BLaER1 (cell line): Measurements from ENCODE around the gene CCDC154.
A peak's percentile ranks its signal among the peaks of the same experiment; 100 is the strongest.

Source experiments
- H3K27ac ChIP-seq: shearing (Covaris generic); formaldehyde crosslinking; 2 replicates; pipeline ENCODE4 v1.8.1; 2022
- H3K27me3 ChIP-seq: shearing (Covaris generic); formaldehyde crosslinking; 2 replicates; pipeline ENCODE4 v1.8.1; 2022
- H3K36me3 ChIP-seq: shearing (Covaris generic); formaldehyde crosslinking; 2 replicates; pipeline ENCODE4 v1.8.1; 2022
- H3K4me1 ChIP-seq: shearing (Covaris generic); formaldehyde crosslinking; 2 replicates; pipeline ENCODE4 v1.8.1; 2022
- H3K4me2 ChIP-seq: shearing (Covaris generic); formaldehyde crosslinking; 2 replicates; pipeline ENCODE4 v1.8.1; 2022
- H3K4me3 ChIP-seq: shearing (Covaris generic); formaldehyde crosslinking; 2 replicates; pipeline ENCODE4 v1.8.1; 2022
- H3K9ac ChIP-seq: shearing (Covaris generic); formaldehyde crosslinking; 2 replicates; pipeline ENCODE4 v1.8.1; 2022
- H3K9me3 ChIP-seq: shearing (Covaris generic); formaldehyde crosslinking; 2 replicates; pipeline ENCODE4 v1.8.1; 2022
- H4K20me1 ChIP-seq: shearing (Covaris generic); formaldehyde crosslinking; 2 replicates; pipeline ENCODE4 v1.8.1; 2022
- Cebpa-rat ChIP-seq: shearing (Covaris generic); IDR thresholded peaks from 2 replicates; pipeline ENCODE4 v1.8.1; 2022

The CCDC154 gene

GRCh38 chr16:1465567-1465915 is 21.2 kb upstream of the CCDC154 start:
- Histone ChIP-seq H3K9me3 (no peaks in the 10 kb centered on the region), H3K36me3 (peaks cover 67% of the 10 kb centered on the region), H3K9ac (no peak overlapping the region), H3K27ac (peak overlapping the region; percentile 99), H3K4me1 (peaks cover 59% of the 10 kb centered on the region), H3K4me2 (no peak overlapping the region), H3K27me3 (no peaks in the 10 kb centered on the region), H4K20me1 (peaks cover 59% of the 10 kb centered on the region), H3K4me3 (no peak overlapping the region)
- TF ChIP-seq Cebpa-rat, result no peak

- peaks cover 72% of the 10 kb centered on the region for H3K36me3 ChIP-seq
- H4K20me1 ChIP-seq, result peaks cover 64% of the 10 kb centered on the region
- H3K4me2 ChIP-seq, result no peak overlapping the region
- no peak overlapping the region for H3K4me3 ChIP-seq
- 0 out of 2 replicates have a peak overlapping the region, but pooled peaks have one; percentile 29 for H3K9ac ChIP-seq
- no peak for TF ChIP-seq Cebpa-rat
- H3K9me3 ChIP-seq, result no peaks in the 10 kb centered on the region
- H3K27me3 ChIP-seq, result no peaks in the 10 kb centered on the region
- H3K27ac ChIP-seq, result peak overlapping the region; percentile 99
- peaks cover 59% of the 10 kb centered on the region for H3K4me1 ChIP-seq
These were observed 20.7 kb upstream of the CCDC154 start for GRCh38 chr16:1464894-1465566.

DNA sequence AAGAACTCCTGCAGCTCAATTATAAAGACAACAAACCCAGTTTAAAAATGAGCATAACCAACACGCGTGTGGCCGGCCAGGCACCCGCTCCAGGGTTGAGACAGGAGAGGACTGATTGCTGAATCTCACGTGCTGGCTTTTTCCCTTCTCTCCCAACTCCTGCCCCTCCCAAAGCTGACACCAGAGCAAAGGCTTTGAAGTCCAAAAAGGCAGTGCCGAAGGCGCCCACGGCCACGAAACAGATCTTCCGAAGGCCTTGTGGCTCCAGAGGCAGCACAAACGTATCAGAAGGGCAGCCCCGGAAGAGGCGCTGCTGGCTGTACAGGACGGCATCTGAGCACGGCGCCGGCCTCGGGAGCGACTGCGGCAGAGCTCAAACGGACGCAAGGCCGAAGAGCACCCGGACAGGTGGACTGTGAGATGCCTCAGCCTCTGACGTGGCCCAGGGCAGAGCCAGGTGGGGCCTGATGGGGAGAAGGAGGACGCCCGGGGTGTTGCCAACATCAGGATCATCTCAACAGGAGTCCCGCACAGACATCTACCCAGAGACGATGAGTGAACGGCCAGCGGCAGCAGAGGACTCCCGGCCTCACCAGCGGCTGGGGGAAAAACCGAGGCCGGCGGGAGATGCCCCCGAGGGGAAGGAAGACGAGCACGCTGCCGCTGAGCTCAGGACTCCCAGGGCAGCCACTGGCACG is 20.0 kb upstream of the CCDC154 start:
- H3K36me3 ChIP-seq, result peaks cover 76% of the 10 kb centered on the region
- H3K27me3 ChIP-seq, result no peaks in the 10 kb centered on the region
- peaks cover 62% of the 10 kb centered on the region for H3K4me1 ChIP-seq
- peak overlapping the region; percentile 99 for H3K27ac ChIP-seq
- H4K20me1 ChIP-seq, result peaks cover 69% of the 10 kb centered on the region
- H3K4me3 ChIP-seq, result no peak overlapping the region
- H3K9me3 ChIP-seq, result no peaks in the 10 kb centered on the region
- no peak overlapping the region for H3K4me2 ChIP-seq
- no peak for TF ChIP-seq Cebpa-rat
- peak overlapping the region; percentile 29; the same call in 1 of the 2 replicates for H3K9ac ChIP-seq

GRCh38 chr16:1461146-1461545 is 16.8 kb upstream of the CCDC154 start:
- no peak overlapping the region for H3K4me3 ChIP-seq
- 0 out of 2 replicates have a peak overlapping the region, but pooled peaks have one; percentile 84 for H3K27ac ChIP-seq
- peaks cover 90% of the 10 kb centered on the region for H3K36me3 ChIP-seq
- peaks cover 96% of the 10 kb centered on the region for H4K20me1 ChIP-seq
- H3K9ac ChIP-seq, result no peak overlapping the region
- no peaks in the 10 kb centered on the region for H3K27me3 ChIP-seq
- H3K4me2 ChIP-seq, result 0 out of 2 replicates have a peak overlapping the region, but pooled peaks have one; percentile 93
- no peak for TF ChIP-seq Cebpa-rat
- H3K4me1 ChIP-seq, result peaks cover 62% of the 10 kb centered on the region
- no peaks in the 10 kb centered on the region for H3K9me3 ChIP-seq

DNA sequence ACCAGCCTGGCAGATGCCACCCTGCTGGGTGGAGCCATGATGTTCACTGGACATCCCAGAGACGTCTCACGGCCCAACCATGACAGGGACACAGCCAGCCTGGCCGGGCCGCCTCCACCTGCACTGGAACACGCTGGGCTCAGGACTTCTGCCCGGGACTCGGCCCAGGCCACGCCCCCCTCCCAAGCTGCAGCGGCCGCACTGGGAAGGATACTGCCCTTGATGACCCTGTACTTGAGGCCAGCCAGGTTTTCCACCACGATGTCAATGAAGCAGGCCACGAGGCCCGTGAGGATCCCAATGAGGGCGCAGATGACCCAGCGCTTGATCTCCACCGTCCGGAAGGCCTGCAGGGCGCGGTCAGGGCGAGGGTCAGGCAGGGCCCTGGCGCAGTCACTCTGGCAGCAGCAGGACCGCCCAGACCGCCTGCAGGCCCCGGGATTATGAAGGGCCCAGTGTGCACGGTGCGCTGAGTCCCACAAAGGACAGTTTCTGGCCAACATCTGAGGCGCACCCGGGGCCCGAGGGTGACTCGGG is 16.3 kb upstream of the CCDC154 start:
- H3K9ac ChIP-seq, result no peak overlapping the region
- H3K27me3 ChIP-seq, result no peaks in the 10 kb centered on the region
- H3K36me3 ChIP-seq, result peaks cover 90% of the 10 kb centered on the region
- no peaks in the 10 kb centered on the region for H3K9me3 ChIP-seq
- H3K4me1 ChIP-seq, result peaks cover 62% of the 10 kb centered on the region
- H3K4me2 ChIP-seq, result peak overlapping the region; percentile 93
- TF ChIP-seq Cebpa-rat, result no peak
- no peak overlapping the region for H3K4me3 ChIP-seq
- peaks cover 96% of the 10 kb centered on the region for H4K20me1 ChIP-seq
- peak overlapping the region; percentile 84 for H3K27ac ChIP-seq

DNA sequence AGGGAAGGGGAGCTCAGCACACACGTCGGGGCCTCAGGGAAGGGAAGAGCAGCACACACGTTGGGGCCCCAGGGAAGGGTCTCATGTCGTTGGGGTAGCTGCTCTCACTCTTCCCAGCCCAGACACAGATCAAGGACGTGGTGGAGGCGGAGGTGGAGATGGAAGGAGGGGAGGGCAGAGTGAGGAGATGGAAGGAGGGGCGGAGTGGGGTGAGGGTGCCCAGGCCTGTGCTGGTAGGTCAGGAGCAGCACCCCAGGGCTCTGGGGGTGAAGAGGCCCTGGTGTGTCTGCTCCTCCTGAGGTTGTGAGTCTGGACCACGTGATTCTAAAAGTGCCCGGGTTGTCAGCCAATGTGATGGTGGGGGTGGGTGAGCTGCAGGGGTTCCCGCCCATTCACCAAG is 15.6 kb upstream of the CCDC154 start:
- H3K4me2 ChIP-seq, result peak overlapping the region; percentile 93

GRCh38 chr16:1458977-1459341 is 14.6 kb upstream of the CCDC154 start:
- Histone ChIP-seq H4K20me1 (peaks cover 80% of the 10 kb centered on the region), H3K36me3 (peaks cover 90% of the 10 kb centered on the region)
- TF ChIP-seq Cebpa-rat, result no peak

More for the DNA sequence above, 15.6 kb upstream of the CCDC154 start:
- Histone ChIP-seq H3K36me3 (peaks cover 90% of the 10 kb centered on the region), H3K27me3 (no peaks in the 10 kb centered on the region), H3K4me3 (no peak overlapping the region), H4K20me1 (peaks cover 89% of the 10 kb centered on the region), H3K9me3 (no peaks in the 10 kb centered on the region), H3K9ac (peak overlapping the region; percentile 70), H3K4me1 (peaks cover 65% of the 10 kb centered on the region), H3K27ac (peak overlapping the region; percentile 84)
- TF ChIP-seq Cebpa-rat, result no peak

DNA sequence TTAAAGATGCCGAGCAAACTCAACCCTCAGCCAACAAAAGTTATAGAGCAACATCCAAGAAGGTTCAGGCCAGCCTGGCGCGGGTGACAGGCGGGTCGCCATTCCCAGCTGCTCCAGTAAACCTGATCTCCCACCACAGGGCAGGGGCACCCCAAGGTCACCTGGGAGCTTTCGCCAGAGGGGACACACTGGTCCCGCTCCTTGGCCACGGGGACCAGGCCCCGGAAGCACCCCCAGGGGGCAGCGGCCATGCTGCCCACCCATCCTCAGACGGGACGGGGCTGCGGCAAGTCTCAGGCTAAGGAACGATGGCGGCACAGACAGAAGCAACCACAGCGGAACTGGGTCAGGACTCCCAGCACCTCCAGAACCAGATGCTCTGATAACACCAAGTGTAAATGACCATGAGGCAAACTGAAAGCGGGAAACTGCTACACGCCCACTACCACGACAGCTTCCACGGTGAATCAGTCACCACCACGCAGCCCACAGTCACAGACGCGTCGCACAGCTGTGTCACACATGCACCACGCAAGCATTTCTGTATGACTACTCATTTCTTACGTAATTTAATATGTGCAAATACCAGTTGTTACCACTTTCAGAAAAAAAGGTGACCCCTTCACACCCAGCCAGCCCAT is 14.1 kb upstream of the CCDC154 start:
- Histone ChIP-seq H3K4me1 (peaks cover 80% of the 10 kb centered on the region), H3K27me3 (no peaks in the 10 kb centered on the region), H3K36me3 (peaks cover 90% of the 10 kb centered on the region), H4K20me1 (peaks cover 76% of the 10 kb centered on the region), H3K9ac (peak overlapping the region; percentile 70), H3K9me3 (no peaks in the 10 kb centered on the region), H3K4me2 (peak overlapping the region; percentile 93), H3K4me3 (no peak overlapping the region), H3K27ac (peak overlapping the region; percentile 84)
- TF ChIP-seq Cebpa-rat, result no peak

More at GRCh38 chr16:1458977-1459341, 14.6 kb upstream of the CCDC154 start:
- H3K27me3 ChIP-seq, result no peaks in the 10 kb centered on the region
- H3K4me1 ChIP-seq, result peaks cover 75% of the 10 kb centered on the region
- H3K4me2 ChIP-seq, result peak overlapping the region; percentile 93
- peak overlapping the region; percentile 70 for H3K9ac ChIP-seq
- peak overlapping the region; percentile 84 for H3K27ac ChIP-seq
- no peaks in the 10 kb centered on the region for H3K9me3 ChIP-seq
- H3K4me3 ChIP-seq, result no peak overlapping the region

DNA sequence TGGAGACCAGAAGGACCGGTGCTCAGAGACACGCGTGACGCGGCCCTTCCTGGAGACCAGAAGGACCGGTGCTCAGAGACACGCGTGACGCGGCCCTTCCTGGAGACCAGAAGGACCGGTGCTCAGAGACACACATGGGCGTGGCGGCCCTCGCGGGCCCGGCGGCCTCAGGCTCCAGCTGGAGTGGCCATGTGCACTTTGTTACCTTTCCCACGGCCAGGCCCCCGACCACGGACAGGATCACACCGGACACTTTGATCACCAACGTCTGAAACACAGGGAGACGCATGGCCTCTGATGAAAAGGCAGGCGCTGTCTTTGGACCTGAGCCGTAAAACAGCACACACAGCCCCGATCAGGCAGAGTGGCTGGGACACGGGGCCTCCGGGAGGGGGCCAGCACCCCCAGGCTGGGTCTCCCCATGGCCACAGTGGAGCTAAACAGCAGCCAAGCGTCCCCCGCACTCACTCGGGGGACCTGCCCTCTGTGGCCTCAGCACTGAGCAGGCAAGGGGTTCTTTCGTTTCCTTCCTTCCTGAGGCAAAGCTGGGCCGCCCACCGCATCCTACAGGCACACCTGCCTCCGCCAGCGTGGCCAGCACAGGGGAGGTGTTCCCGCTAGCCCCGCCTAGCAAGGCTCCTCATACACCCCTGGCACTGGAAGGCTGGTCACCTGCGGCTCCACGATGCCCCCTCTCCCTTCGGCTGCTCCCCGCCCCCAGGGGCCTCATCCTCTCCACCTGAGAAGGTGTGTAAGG is 13.3 kb upstream of the CCDC154 start:
- Histone ChIP-seq H3K4me1 (peaks cover 83% of the 10 kb centered on the region), H4K20me1 (peaks cover 68% of the 10 kb centered on the region), H3K27ac (peak overlapping the region; percentile 84), H3K27me3 (no peaks in the 10 kb centered on the region), H3K4me2 (peak overlapping the region; percentile 93), H3K36me3 (peaks cover 90% of the 10 kb centered on the region), H3K9ac (peak overlapping the region; percentile 70), H3K9me3 (no peaks in the 10 kb centered on the region), H3K4me3 (peak overlapping the region; percentile 31; the same call in 1 of the 2 replicates)
- no peak for TF ChIP-seq Cebpa-rat
